Gastrocnemius medialis (tissue), 4 donors: Measurements from ENCODE around the gene CXCL17.

Experiments used
- CTCF ChIP-seq, 5 experiments: fragments of 450-650 bp in 3 of 5; fragments of 200-600 bp in 2 of 5; sonication (generic) in 2 of 5; IDR thresholded peaks in 4 of 5; conservative IDR thresholded peaks in 1 of 5; 1 replicate in 4 of 5; 2 replicates in 1 of 5; pipeline ENCODE4 v1.5.1; 2016 to 2019; ENCODE audit warnings: antibody characterized with exemption in 5 of 5, mild to moderate bottlenecking in 3 of 5, moderate library complexity in 3 of 5
- POLR2A ChIP-seq, 2 donors: fragments of 450-650 bp; IDR thresholded peaks; one replicate each; pipeline ENCODE4 v1.6.1; 2017; ENCODE audit warnings: antibody characterized with exemption in 2 of 2, mild to moderate bottlenecking in 2 of 2, moderate library complexity in 2 of 2

- TF ChIP-seq CTCF (IDR thresholded peaks at IDR 0.05 in 4 of 5, conservative IDR thresholded peaks at IDR 0.05 in 1 of 5) (peak; percentile 43 to 76 (median 73)), POLR2A (IDR thresholded peaks at IDR 0.05) (peak in 1 of 2 donors; percentile 27)
Observed at GRCh38 chr19:42401365-42402303, 41.1 kb downstream of the CXCL17 start.
